NCI-H2196 treated with DMSO at 0.1 percent for 48 hours (cell line): ENCODE data around the gene CYP27B1.

Experiments
- DNase-seq: peaks from one replicate; lab custom pipeline; 2025; ENCODE audit not compliant: unreplicated experiment; lab: John Stamatoyannopoulos, UW

CYP27B1 gene

GRCh38 chr12:57751788-57752667 lies 14.8 kb downstream of the CYP27B1 start, which contains the start of gene CDK4:
CDK4 (minus strand) TSS chr12:57752310; CDS start chr12:57751717, 593 bp downstream.
- DNase-seq: peak; percentile 99

GRCh38 chr12:57751432-57751787 lies 15.5 kb downstream of the CYP27B1 start:
- DNase-seq: no peak

- no peak for DNase-seq
Observed at GRCh38 chr12:57750561-57751431, 16.1 kb downstream of the CYP27B1 start.

- no peak for DNase-seq
Observed at GRCh38 chr12:57749061-57749460, 17.8 kb downstream of the CYP27B1 start.

GRCh38 chr12:57746025-57746424 lies 20.9 kb downstream of the CYP27B1 start:
- no peak for DNase-seq

- DNase-seq: no peak
Observed at GRCh38 chr12:57745485-57745881, 21.4 kb downstream of the CYP27B1 start.

GRCh38 chr12:57744777-57745484 lies 21.9 kb downstream of the CYP27B1 start, which contains the start of gene TSPAN31:
TSPAN31 (plus strand) TSS chr12:57745039; CDS start chr12:57745155, 116 bp downstream.
- DNase-seq: peak; percentile 96

- no peak for DNase-seq
Observed at GRCh38 chr12:57744194-57744776, 22.6 kb downstream of the CYP27B1 start.

GRCh38 chr12:57743769-57744168 lies 23.1 kb downstream of the CYP27B1 start:
- no peak for DNase-seq

GRCh38 chr12:57741844-57742738 lies 24.8 kb downstream of the CYP27B1 start:
- DNase-seq: no peak

- DNase-seq: no peak
Observed at GRCh38 chr12:57741413-57741789, 25.5 kb downstream of the CYP27B1 start.

- DNase-seq: no peak
Observed at GRCh38 chr12:57740656-57741412, 26.0 kb downstream of the CYP27B1 start.

- DNase-seq: no peak
Observed at GRCh38 chr12:57739914-57740538, 26.9 kb downstream of the CYP27B1 start.

- no peak for DNase-seq
Observed at GRCh38 chr12:57739387-57739786, 27.5 kb downstream of the CYP27B1 start.

- no peak for DNase-seq
Observed at GRCh38 chr12:57738661-57739237, 28.1 kb downstream of the CYP27B1 start, which contains the start of gene AGAP2. AGAP2 (minus strand) TSS chr12:57738742; CDS start chr12:57738246, 496 bp downstream.

- DNase-seq: no peak
Observed at GRCh38 chr12:57737467-57738460, 29.1 kb downstream of the CYP27B1 start.
